Inferior parietal cortex (tissue), 1 donor: Measurements from ENCODE around the gene BDP1.
"Not testable (repeated sequence)": the region's sequence is repeated elsewhere in the genome, so short reads cannot be mapped to it uniquely, and the experiment has no call there.

Experiments used
- DNase-seq: peaks from one replicate; pipeline ENCODE4 v3.0.0-alpha.2; 2016; ENCODE audit errors: extremely low spot score

The BDP1 gene

DNA sequence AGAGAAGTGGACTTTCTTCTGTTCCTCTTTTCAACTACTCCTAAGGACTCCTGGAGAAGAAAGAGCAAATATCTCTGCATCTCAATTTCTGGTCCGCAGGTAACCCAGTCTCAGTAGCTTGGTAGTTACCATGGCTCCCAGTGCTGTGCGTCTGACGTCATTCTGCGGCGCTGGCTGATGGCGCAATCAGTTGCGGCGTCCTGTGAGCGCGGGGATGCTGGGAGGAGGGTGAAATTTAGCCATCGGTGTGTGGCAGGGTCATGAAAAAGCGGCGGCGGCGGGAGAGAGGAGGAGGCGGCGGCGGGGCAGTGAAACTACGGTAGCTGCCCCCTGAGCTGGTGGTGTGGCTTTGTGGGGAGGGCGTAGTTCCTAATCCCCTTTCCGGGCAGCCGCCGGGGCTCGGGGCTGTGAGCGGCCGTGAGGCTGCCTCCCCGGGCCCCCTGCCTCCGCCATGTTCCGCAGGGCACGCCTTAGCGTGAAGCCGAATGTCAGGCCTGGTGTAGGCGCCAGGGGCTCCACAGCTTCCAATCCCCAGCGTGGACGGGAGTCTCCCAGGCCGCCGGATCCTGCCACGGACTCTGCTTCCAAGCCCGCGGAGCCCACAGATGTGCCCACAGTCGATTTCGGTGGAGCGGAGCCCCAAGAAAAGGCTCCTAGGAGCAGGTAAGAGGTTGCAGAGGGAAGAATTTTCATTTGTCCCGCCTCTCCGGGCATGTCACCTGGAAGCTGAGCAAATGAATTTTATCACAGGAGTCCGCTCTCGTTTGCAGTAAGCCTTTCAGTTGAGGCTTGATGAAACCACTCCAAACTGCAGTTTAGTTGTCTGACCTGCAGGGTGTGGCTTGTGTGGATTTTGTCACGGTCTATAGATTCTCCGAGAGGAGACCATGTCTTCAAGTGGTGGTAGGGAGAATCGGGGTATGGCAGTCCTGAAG is at the start of gene BDP1:
Gene BDP1 (plus strand): TSS at position 225 of the 935 bp plus-strand sequence. CDS start 227 bp downstream, at position 452.
- peak; percentile 98 for DNase-seq

GRCh38 chr5:71410088-71410487 is 45.4 kb upstream of the BDP1 start:
- DNase-seq, result not testable (repeated sequence)

- DNase-seq, result not testable (repeated sequence)
Observed at GRCh38 chr5:71415626-71416025, 39.8 kb upstream of the BDP1 start.

DNA sequence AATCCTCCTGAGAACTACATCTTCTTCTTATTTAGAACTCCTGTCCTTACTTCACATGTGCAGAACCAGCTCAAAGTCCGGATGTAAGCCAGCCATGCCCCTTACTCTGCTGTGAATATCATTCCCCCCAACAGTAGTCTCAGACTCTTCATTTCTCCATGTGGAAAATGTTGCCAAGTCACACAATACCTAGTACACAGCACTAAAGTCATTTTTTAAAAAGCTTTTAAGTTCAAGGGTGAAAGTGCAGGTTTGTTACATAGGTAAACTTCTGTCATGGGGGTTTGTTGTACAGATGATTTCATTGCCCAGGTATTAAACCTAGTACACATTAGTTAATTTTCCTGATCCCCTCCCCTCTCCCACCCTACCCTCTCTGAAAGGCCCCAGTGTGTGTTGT is 37.4 kb upstream of the BDP1 start:
- DNase-seq, result not testable (repeated sequence)

GRCh38 chr5:71421278-71421677 is 34.2 kb upstream of the BDP1 start:
- not testable (repeated sequence) for DNase-seq

- not testable (repeated sequence) for DNase-seq
Observed at GRCh38 chr5:71423896-71424295, 31.6 kb upstream of the BDP1 start.

- DNase-seq, result not testable (repeated sequence)
Observed at GRCh38 chr5:71426686-71427474, 28.6 kb upstream of the BDP1 start.

- DNase-seq, result not testable (repeated sequence)
Observed at GRCh38 chr5:71432410-71432809, 23.0 kb upstream of the BDP1 start.

- not testable (repeated sequence) for DNase-seq
Observed at GRCh38 chr5:71434825-71435224, 20.6 kb upstream of the BDP1 start.

GRCh38 chr5:71441564-71441963 is 13.9 kb upstream of the BDP1 start:
- DNase-seq, result not testable (repeated sequence)

DNA sequence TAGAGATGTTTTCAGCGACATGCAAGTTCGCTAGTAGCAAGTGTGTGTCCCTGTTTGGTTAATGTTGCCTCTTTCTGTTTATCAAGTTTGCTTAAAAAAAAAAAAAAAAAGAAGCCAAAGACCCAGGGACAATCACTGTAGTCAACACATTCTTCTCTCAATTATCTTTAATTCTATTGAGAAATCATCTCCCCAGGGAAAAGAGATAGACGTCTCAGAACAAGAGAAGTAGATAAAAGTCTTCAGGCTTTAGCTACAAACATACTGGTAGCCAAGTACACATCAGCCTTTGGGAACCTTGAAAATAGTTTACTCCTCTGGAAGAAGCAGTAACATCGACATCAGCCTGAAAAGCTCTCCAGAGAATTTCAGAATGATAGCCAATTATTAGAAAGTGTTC is 11.6 kb upstream of the BDP1 start:
- DNase-seq, result not testable (repeated sequence)

DNA sequence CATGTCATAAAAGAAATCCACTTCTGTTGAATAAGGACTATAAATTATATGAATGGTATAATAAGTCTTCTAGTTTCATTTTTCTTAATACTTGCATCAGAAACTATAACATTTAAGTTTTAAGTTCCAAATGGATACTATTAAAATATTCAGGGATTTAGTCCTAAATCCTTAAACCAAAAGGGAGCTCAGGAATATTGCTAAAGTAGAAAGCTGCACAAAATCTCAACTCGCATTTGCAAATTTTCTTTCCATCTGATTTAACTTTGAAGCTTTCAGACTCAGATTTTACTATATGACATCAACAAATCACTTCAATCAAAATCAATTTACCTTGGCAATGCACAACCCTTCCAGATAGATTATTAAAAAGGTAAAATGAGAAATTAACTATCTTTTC is 10.4 kb upstream of the BDP1 start:
- not testable (repeated sequence) for DNase-seq

DNA sequence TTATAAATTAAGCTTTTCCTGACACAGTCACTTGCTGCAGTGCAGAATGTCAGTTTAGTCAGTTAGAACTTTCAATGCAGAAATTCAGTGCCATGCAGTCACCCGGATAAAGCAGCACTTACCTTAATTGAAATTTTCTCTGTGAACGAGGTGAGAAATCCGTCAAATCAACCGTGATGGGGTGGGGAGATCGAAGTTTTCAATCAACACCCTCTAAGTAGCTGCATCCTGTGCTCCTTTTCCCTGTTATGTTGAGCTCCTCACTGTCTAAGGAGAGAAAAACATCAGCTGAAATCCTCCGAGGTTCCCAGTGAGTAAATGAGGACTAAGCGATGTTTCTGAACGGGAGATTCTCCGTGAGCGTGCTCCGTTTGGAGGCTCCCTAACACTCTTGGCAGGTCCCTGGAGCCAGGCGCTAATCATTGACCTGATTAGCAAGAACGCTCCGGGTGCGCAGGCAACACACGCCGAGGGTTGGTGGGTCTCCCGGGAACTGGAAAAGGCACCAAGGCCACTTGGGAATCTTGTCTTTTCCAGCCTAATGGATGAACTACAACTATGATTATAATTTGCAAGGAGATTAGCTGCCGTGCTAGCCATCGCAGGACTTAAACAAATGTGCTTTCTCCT is 9.8 kb upstream of the BDP1 start:
- not testable (repeated sequence) for DNase-seq

- DNase-seq, result peak; percentile 29
Observed at GRCh38 chr5:71446540-71447216, 8.8 kb upstream of the BDP1 start.

GRCh38 chr5:71447218-71447808 is 8.1 kb upstream of the BDP1 start:
- peak; percentile 19 for DNase-seq

GRCh38 chr5:71452876-71453275 is 2.6 kb upstream of the BDP1 start:
- no peak for DNase-seq

DNA sequence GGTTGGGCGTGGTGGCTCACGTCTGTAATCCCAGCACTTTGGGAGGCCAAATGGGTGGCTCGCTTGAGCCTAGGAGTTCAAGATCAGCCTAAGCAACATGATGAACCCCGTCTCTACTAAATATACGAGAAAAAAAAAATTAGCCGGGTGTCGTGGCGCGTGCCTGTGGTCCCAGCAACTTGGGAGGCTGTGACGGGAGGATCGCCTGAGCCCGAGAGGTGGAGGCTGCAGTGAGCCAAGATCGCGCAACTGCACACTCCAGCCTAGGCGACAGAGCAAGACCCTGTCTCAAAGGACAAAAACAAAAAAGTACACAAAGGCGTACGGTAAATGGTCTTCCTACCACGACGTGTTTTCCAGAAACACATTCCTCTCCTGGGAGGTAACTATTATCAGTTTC is 538 bp upstream of the BDP1 start:
- DNase-seq, result no peak

- no peak for DNase-seq
Observed at GRCh38 chr5:71456362-71456743, 902 bp downstream of the BDP1 start.

- no peak for DNase-seq
Observed at GRCh38 chr5:71457106-71457505, 1.7 kb downstream of the BDP1 start.

DNA sequence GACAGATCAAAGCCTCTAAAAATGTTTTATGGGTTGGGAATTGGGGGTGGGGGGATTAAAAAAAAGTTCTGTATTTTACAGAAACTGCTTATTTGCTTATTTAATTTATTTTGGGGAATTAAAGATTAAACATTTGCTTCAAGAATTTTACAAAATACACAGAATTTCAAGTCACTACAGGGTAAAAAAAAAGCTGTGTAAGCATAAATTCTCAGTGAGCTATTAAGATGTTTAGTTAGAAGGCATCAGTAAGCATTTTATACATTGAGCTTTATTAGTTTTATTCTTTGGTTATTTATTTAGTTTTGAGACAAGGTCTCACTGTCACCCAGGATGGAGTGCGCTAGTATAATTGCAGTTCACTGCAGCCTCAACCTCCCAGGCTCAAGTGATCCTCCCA is 5.2 kb downstream of the BDP1 start:
- DNase-seq, result no peak

- no peak for DNase-seq
Observed at GRCh38 chr5:71461360-71461759, 5.9 kb downstream of the BDP1 start.
